Body of pancreas (tissue), 4 donors: ENCODE data around the gene USB1. TPM values are rescaled to one million over a fixed set of nuclear protein-coding genes. Genes with fewer than 3 reads are reported as not detected.

Experiments
- ATAC-seq: fragments of 150-250 bp; one replicate; pipeline ENCODE4 v1.9.1; 2016
- DNase-seq, 4 donors: peaks; one replicate each; pipeline ENCODE4 v3.0.0-alpha.2; 2019
- H3K27ac ChIP-seq, 4 donors: fragments of 200-600 bp; sonication (generic); 1 replicate in 3 of 4; 2 replicates in 1 of 4; pipeline versions ENCODE4 v1.5.1 to v1.6.1; 2016 to 2019; ENCODE audit warnings: mild to moderate bottlenecking in 1 of 4, mixed read lengths in 1 of 4, moderate library complexity in 1 of 4
- H3K27me3 ChIP-seq, 2 donors: fragments of 200-600 bp; sonication (generic); one replicate each; pipeline ENCODE4 v1.6.0; 2016; ENCODE audit warnings: mild to moderate bottlenecking in 1 of 2
- H3K36me3 ChIP-seq, 2 donors: fragments of 200-600 bp; sonication (generic); replicated peaks in 1 of 2; 2 replicates each; pipeline ENCODE4 v1.5.1; 2016; ENCODE audit warnings: low read depth in 2 of 2; ENCODE audit not compliant: insufficient read depth in 1 of 2
- H3K4me1 ChIP-seq: fragments of 200-600 bp; sonication (generic); one replicate; pipeline ENCODE4 v1.6.0; 2016
- H3K4me3 ChIP-seq, 2 donors: fragments of 200-600 bp; sonication (generic); 1 replicate in 1 of 2; 2 replicates in 1 of 2; pipeline ENCODE4 v1.5.1; 2016 to 2019
- H3K9me3 ChIP-seq, 3 donors: fragments of 200-600 bp; sonication (generic); 1 replicate in 2 of 3; 2 replicates in 1 of 3; pipeline ENCODE4 v1.5.1; 2016
- CTCF ChIP-seq, 7 experiments: fragments of 450-650 bp in 4 of 7; fragments of 200-600 bp in 3 of 7; sonication (generic) in 3 of 7; IDR thresholded peaks; one replicate each; pipeline ENCODE4 v1.5.1; 2016 to 2019; ENCODE audit warnings: antibody characterized with exemption in 7 of 7
- POLR2A ChIP-seq, 3 donors: fragments of 450-650 bp; IDR thresholded peaks; one replicate each; pipeline ENCODE4 v1.6.1; 2016; ENCODE audit warnings: antibody characterized with exemption in 3 of 3, mild to moderate bottlenecking in 2 of 3
- WGBS, 2 donors: methylation state at CpG; one replicate each; pipeline ENCODE4 v1.1.5; 2017; 5-methylcytosine and 5-hydroxymethylcytosine counted together
- intact Hi-C: fragments of 100-400 bp; cut with DNase I; formaldehyde crosslinking; loops from one replicate; pipeline ENCODE4 v1.15.1; 2023
- total RNA-seq, 2 donors: library from RNA; depleted of rRNA; stranded (reverse); fragments of >200 nt; gene quantifications; one replicate each; pipeline ENCODE4 v1.1.0, GENCODE V29; 2016

Gene USB1
- total RNA-seq, 2 donors from 2014 or later, result 22.4 to 46.7 TPM

- no peaks in the 10 kb centered on the region for H3K27me3 ChIP-seq
- no peaks in the 10 kb centered on the region for H3K36me3 ChIP-seq
- intact Hi-C loops, result no loop called here
- H3K4me1 ChIP-seq, result peaks cover 9% of the 10 kb centered on the region
- H3K27ac ChIP-seq, result no peak overlapping the region
- H3K9me3 ChIP-seq, result no peaks in the 10 kb centered on the region
- DNase-seq (peak in 1 of 4 donors; percentile 1), ATAC-seq (no peak)
- no peak overlapping the region for H3K4me3 ChIP-seq
- TF ChIP-seq POLR2A (IDR thresholded peaks at IDR 0.05) (no peak), CTCF (IDR thresholded peaks at IDR 0.05) (no peak)
- 85 to 93% methylated on average over 6 to 7 of the region's 7 CpGs for whole genome bisulfite sequencing, 2 donors
Measured at GRCh38 chr16:57981636-57982035, 19.6 kb upstream of the USB1 start.

- Histone ChIP-seq H3K36me3 (no peaks in the 10 kb centered on the region), H3K27ac (no peak overlapping the region), H3K9me3 (no peaks in the 10 kb centered on the region), H3K4me3 (no peak overlapping the region), H3K4me1 (peaks cover 9% of the 10 kb centered on the region), H3K27me3 (no peaks in the 10 kb centered on the region)
- intact Hi-C loops, result no loop called here
- TF ChIP-seq CTCF (IDR thresholded peaks at IDR 0.05) (no peak), POLR2A (IDR thresholded peaks at IDR 0.05) (no peak)
- ATAC-seq, result no peak
- WGBS, 2 donors, result 89 to 94% methylated on average over 5 of the region's 5 CpGs
- peak in 1 of 4 donors; percentile 1 for DNase-seq
Measured at GRCh38 chr16:57982385-57982784, 18.8 kb upstream of the USB1 start.

- H3K9me3 ChIP-seq, result no peaks in the 10 kb centered on the region
- TF ChIP-seq POLR2A (IDR thresholded peaks at IDR 0.05), result no peak
- TF ChIP-seq CTCF (IDR thresholded peaks at IDR 0.05), result no peak
- peak overlapping the region in 1 of 4 donors; percentile 27 for H3K27ac ChIP-seq
- no peaks in the 10 kb centered on the region for H3K36me3 ChIP-seq
- peaks cover 9% of the 10 kb centered on the region for H3K4me1 ChIP-seq
- no peaks in the 10 kb centered on the region for H3K27me3 ChIP-seq
- peak overlapping the region; percentile 29 to 35 for H3K4me3 ChIP-seq
- 16 to 29% methylated on average over 26 to 62 of the region's 64 CpGs for WGBS, 2 donors
- intact Hi-C loops, result no loop called here
- DNase-seq (peak; percentile 84 to 95 (median 91)), ATAC-seq (peak; percentile 90)
Measured at GRCh38 chr16:57984443-57985203, 16.6 kb upstream of the USB1 start.

- 25 to 37% methylated on average over 31 to 62 of the region's 62 CpGs for WGBS, 2 donors
- Histone ChIP-seq H3K9me3 (no peaks in the 10 kb centered on the region), H3K4me3 (peak overlapping the region; percentile 29 to 35), H3K27ac (peak overlapping the region in 1 of 4 donors; percentile 27), H3K36me3 (no peaks in the 10 kb centered on the region), H3K27me3 (no peaks in the 10 kb centered on the region), H3K4me1 (peaks cover 9% of the 10 kb centered on the region)
- no peak for DNase-seq
- TF ChIP-seq POLR2A (IDR thresholded peaks at IDR 0.05) (no peak), CTCF (IDR thresholded peaks at IDR 0.05) (no peak)
- ATAC-seq, result peak; percentile 40
- intact Hi-C loops, result no loop called here
Measured at GRCh38 chr16:57985204-57986181, 15.7 kb upstream of the USB1 start.
